IMR-90 (cell line): ENCODE results near the gene UCHL5. TPM values are rescaled to one million over a fixed set of nuclear protein-coding genes. Genes with fewer than 3 reads are reported as not detected.

Source experiments
- ATAC-seq: fragments of 200-7000 bp; cut with Tn5 transposase; 2 replicates; pipeline ENCODE4 v1.9.1; 2020; ENCODE audit warnings: low read depth, mild to moderate bottlenecking, moderate library complexity
- BruUV-seq: library from RNA; stranded (reverse); fragments of 400-500 nt; replicated peaks from 2 replicates; lab custom pipeline; 2021; lab: Mats Ljungman, UMichigan
- CTCF ChIA-PET: fragments of 300-600 bp; formaldehyde crosslinking; extraction: SDS; loops from one replicate; lab custom pipeline; 2021; ENCODE audit warnings: antibody characterized with exemption; lab: Yijun Ruan, JAX
- POLR2A ChIA-PET: fragments of 300-600 bp; sonication (Branson Sonifier 250); formaldehyde crosslinking; loops from one replicate; lab custom pipeline; 2022; ENCODE audit warnings: antibody characterized with exemption; ENCODE audit not compliant: unreplicated experiment; lab: Charles Lee
- DNase-seq: peaks from one replicate; pipeline ENCODE4 v3.0.0; 2013
- H2AFZ ChIP-seq: replicated peaks from 2 replicates; pipeline ENCODE3; 2013; ENCODE audit warnings: low read length, mild to moderate bottlenecking; ENCODE audit not compliant: poor library complexity
- H2AK5ac ChIP-seq: 2 replicates; pipeline ENCODE4 v1.6.1; 2013; ENCODE audit warnings: low read depth, low read length, inconsistent platforms
- H2AK9ac ChIP-seq: replicated peaks from 2 replicates; pipeline ENCODE3; 2013; ENCODE audit warnings: mild to moderate bottlenecking, low read depth, low read length, moderate library complexity; ENCODE audit not compliant: poor library complexity
- H2BK120ac ChIP-seq: 2 replicates; pipeline ENCODE4 v1.6.1; 2013; ENCODE audit warnings: low read depth, low read length, inconsistent platforms
- H2BK15ac ChIP-seq: 3 replicates; pipeline ENCODE4 v1.6.1; 2013; ENCODE audit warnings: low read depth, low read length, inconsistent platforms
- H2BK20ac ChIP-seq: 2 replicates; pipeline ENCODE4 v1.6.1; 2013; ENCODE audit warnings: low read depth, mild to moderate bottlenecking, inconsistent platforms, low read length, moderate library complexity
- H2BK5ac ChIP-seq: 2 replicates; pipeline ENCODE4 v1.6.1; 2013; ENCODE audit warnings: mild to moderate bottlenecking, low read depth, low read length, inconsistent platforms; ENCODE audit not compliant: poor library complexity, severe bottlenecking
- H3K14ac ChIP-seq: replicated peaks from 2 replicates; pipeline ENCODE4 v1.6.1; 2013; ENCODE audit warnings: low read depth, low read length, inconsistent platforms
- H3K18ac ChIP-seq: 2 replicates; pipeline ENCODE4 v1.6.1; 2013; ENCODE audit warnings: low read depth, low read length, control low read depth
- H3K23ac ChIP-seq: 2 replicates; pipeline ENCODE4 v1.6.1; 2013; ENCODE audit warnings: low read depth, low read length, inconsistent platforms
- H3K27ac ChIP-seq: 2 replicates; pipeline ENCODE4 v1.5.1; 2013; ENCODE audit warnings: mild to moderate bottlenecking, control low read depth, low read length; ENCODE audit not compliant: insufficient read depth
- H3K27me3 ChIP-seq: 2 replicates; pipeline ENCODE4 v1.6.1; 2013; ENCODE audit warnings: low read length; ENCODE audit not compliant: control insufficient read depth, insufficient read depth
- H3K36me3 ChIP-seq: 2 replicates; pipeline ENCODE4 v1.6.1; 2013; ENCODE audit warnings: low read length, mixed read lengths; ENCODE audit not compliant: control insufficient read depth, insufficient read depth
- H3K4ac ChIP-seq: 2 replicates; pipeline ENCODE4 v1.6.1; 2013; ENCODE audit warnings: low read depth, low read length, inconsistent platforms
- H3K4me1 ChIP-seq: 2 replicates; pipeline ENCODE4 v1.6.1; 2013; ENCODE audit warnings: low read length, mixed read lengths; ENCODE audit not compliant: control insufficient read depth, insufficient read depth
- H3K4me2 ChIP-seq: 2 replicates; pipeline ENCODE4 v1.6.1; 2013; ENCODE audit warnings: low read depth, mild to moderate bottlenecking, control low read depth, low read length, moderate library complexity
- H3K4me3 ChIP-seq: 2 replicates; pipeline ENCODE4 v1.5.1; 2013; ENCODE audit warnings: low read depth, mild to moderate bottlenecking, control low read depth, low read length, moderate library complexity; ENCODE audit not compliant: insufficient read depth
- H3K56ac ChIP-seq: 2 replicates; pipeline ENCODE4 v1.6.1; 2013; ENCODE audit warnings: low read length, inconsistent platforms; ENCODE audit not compliant: insufficient read depth; ENCODE audit errors: extremely low read depth
- H3K79me1 ChIP-seq, 2 experiments: 2 replicates each; pipeline ENCODE4 v1.6.1; 2013; ENCODE audit warnings: low read length in 2 of 2, inconsistent platforms in 1 of 2, low read depth in 1 of 2
- H3K9ac ChIP-seq: 2 replicates; pipeline ENCODE4 v1.6.1; 2013; ENCODE audit warnings: low read depth, low read length, control low read depth
- H3K9me1 ChIP-seq: 2 replicates; pipeline ENCODE4 v1.6.1; 2013; ENCODE audit warnings: low read length, inconsistent platforms; ENCODE audit not compliant: insufficient read depth
- H3K9me3 ChIP-seq: 2 replicates; pipeline ENCODE4 v1.6.1; 2013; ENCODE audit warnings: low read length; ENCODE audit not compliant: control insufficient read depth, insufficient read depth
- H4K20me1 ChIP-seq: 2 replicates; pipeline ENCODE4 v1.6.1; 2013; ENCODE audit warnings: low read length, inconsistent platforms; ENCODE audit not compliant: insufficient read depth
- H4K5ac ChIP-seq: 2 replicates; pipeline ENCODE4 v1.6.1; 2013; ENCODE audit warnings: mild to moderate bottlenecking, low read depth, low read length, control low read depth
- H4K8ac ChIP-seq, 2 experiments: 2 replicates each; pipeline ENCODE4 v1.6.1; 2013; ENCODE audit warnings: low read depth in 2 of 2, low read length in 2 of 2, control low read depth in 1 of 2, inconsistent platforms in 1 of 2
- H4K91ac ChIP-seq: 2 replicates; pipeline ENCODE4 v1.6.1; 2013; ENCODE audit warnings: low read depth, low read length, inconsistent platforms; ENCODE audit not compliant: insufficient read depth
- BHLHE40 ChIP-seq: fragments of 150-350 bp; IDR thresholded peaks from 2 replicates; pipeline ENCODE4 v1.6.1; 2016; ENCODE audit warnings: mild to moderate bottlenecking, low read depth, low read length
- FOS ChIP-seq: fragments of 150-350 bp; IDR thresholded peaks from 2 replicates; pipeline ENCODE4 v1.6.1; 2016; ENCODE audit warnings: low read depth, low read length
- MXI1 ChIP-seq: IDR thresholded peaks from 2 replicates; pipeline ENCODE4 v1.6.1; 2012; ENCODE audit warnings: low read depth, mild to moderate bottlenecking, low read length, moderate library complexity, borderline replicate concordance
- NFE2L2 ChIP-seq: fragments of 150-350 bp; IDR thresholded peaks from 2 replicates; pipeline ENCODE4 v1.6.1; 2016; ENCODE audit warnings: low read depth, mild to moderate bottlenecking, low read length
- RAD21 ChIP-seq: IDR thresholded peaks from 2 replicates; pipeline ENCODE4 v1.6.1; 2012; ENCODE audit warnings: low read length, improper control_type of control experiment
- RCOR1 ChIP-seq: IDR thresholded peaks from 2 replicates; pipeline ENCODE4 v1.6.1; 2012; ENCODE audit warnings: mild to moderate bottlenecking, low read length, improper control_type of control experiment; ENCODE audit not compliant: insufficient replicate concordance
- RFX5 ChIP-seq: IDR thresholded peaks from 2 replicates; pipeline ENCODE4 v1.8.0; 2012; ENCODE audit warnings: low read depth, mild to moderate bottlenecking, low read length, moderate library complexity
- WGBS, 2 experiments: methylation state at CpG; one replicate each; pipeline versions ENCODE4 v1.1.5 to v1.1.7; 2013; ENCODE audit warnings: missing lambda C conversion rate in 2 of 2; ENCODE audit not compliant: insufficient read length in 1 of 2; ENCODE audit errors: extremely low coverage in 2 of 2; 5-methylcytosine and 5-hydroxymethylcytosine counted together
- dilution Hi-C: fragments of 300-500 bp; cut with HindIII; formaldehyde crosslinking; loops from one replicate; pipeline ENCODE4 v1.14.3; 2018; ENCODE audit warnings: low sequenced_read_pairs; ENCODE audit not compliant: unreplicated experiment
- in situ Hi-C: fragments of 300-500 bp; cut with MboI; formaldehyde crosslinking; loops from 3 replicates; pipeline ENCODE4 v1.14.3; 2019; ENCODE audit warnings: low sequenced_read_pairs, inconsistent platforms, mixed read lengths
- intact Hi-C: fragments of 100-400 bp; cut with micrococcal nuclease; formaldehyde crosslinking; loops from 2 replicates; pipeline ENCODE4 v1.10.0; 2022
- polyA plus RNA-seq, 3 experiments: library from polyadenylated mRNA; depleted of rRNA; stranded (reverse); fragments of >200 nt; gene quantifications; 2 replicates each; pipeline ENCODE4 v1.2.3, GENCODE V29; 2012; ENCODE audit warnings: low replicate concordance in 1 of 3
- total RNA-seq: library from RNA; depleted of rRNA; stranded (reverse); fragments of >200 nt; gene quantifications from 2 replicates; pipeline ENCODE4 v1.2.3, GENCODE V29; 2012
- TF ChIP-seq, protein P1 (sequence below): conservative IDR thresholded peaks from 2 replicates; pipeline ENCODE4 v1.5.1; 2012; ENCODE audit warnings: mild to moderate bottlenecking, low read depth, low read length, improper control_type of control experiment
- TF ChIP-seq, protein P2 (sequence below): fragments of 150-350 bp; IDR thresholded peaks from 2 replicates; pipeline ENCODE4 v1.6.1; 2016; ENCODE audit warnings: low read depth, mild to moderate bottlenecking, low read length, moderate library complexity, borderline replicate concordance
- TF ChIP-seq, protein P3 (sequence below): fragments of 150-350 bp; IDR thresholded peaks from 2 replicates; pipeline ENCODE4 v1.6.1; 2017; ENCODE audit warnings: mild to moderate bottlenecking, antibody characterized with exemption, low read length, low read depth

The UCHL5 gene
- total and polyA plus RNA-seq, 2 of the 4 experiments (the other 2 are of a cell fraction), result 12.9 to 18.4 TPM

DNA sequence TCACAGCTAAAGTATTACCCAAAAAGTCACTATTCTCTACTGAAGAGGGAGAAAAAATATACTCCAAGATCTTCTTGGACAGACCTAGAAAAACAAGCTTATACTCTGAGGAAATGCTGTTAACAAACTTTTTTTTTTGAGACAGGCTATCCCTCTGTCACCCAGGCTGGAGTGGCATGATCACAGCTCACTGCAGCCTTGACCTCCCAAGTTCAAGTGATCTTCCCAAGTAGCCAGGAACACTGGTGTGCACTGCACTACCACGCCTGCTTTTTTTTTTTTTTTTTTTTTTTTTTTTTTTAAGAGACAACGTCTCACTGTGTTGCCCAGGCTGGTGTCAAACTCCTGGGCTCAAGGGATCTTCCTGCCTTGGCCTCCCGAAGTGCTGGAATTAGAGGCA lies 28.7 kb upstream of the UCHL5 start:
- Histone ChIP-seq H2AK5ac (no peak overlapping the region), H3K79me1 (no peaks in the 10 kb centered on the region), H3K27ac (no peak overlapping the region), H2AFZ (no peak overlapping the region), H3K36me3 (peaks cover 20% of the 10 kb centered on the region), H3K56ac (no peak overlapping the region), H3K4me2 (no peak overlapping the region), H3K9me1 (no peaks in the 10 kb centered on the region), H3K18ac (no peak overlapping the region), H4K20me1 (no peaks in the 10 kb centered on the region), H4K8ac (no peak overlapping the region), H3K9me3 (no peaks in the 10 kb centered on the region), H3K4me1 (no peaks in the 10 kb centered on the region), H3K9ac (no peak overlapping the region), H4K91ac (no peak overlapping the region), H4K5ac (no peak overlapping the region), H2BK5ac (no peak overlapping the region), H2BK20ac (no peak overlapping the region), H2BK15ac (no peak overlapping the region), H3K4me3 (no peak overlapping the region), H2AK9ac (no peak overlapping the region), H3K4ac (no peak overlapping the region), H3K27me3 (no peaks in the 10 kb centered on the region), H3K23ac (no peak overlapping the region), H2BK120ac (no peak overlapping the region), H3K14ac (no peak overlapping the region)
- ATAC-seq (no peak), DNase-seq (no peak)
- intact Hi-C loops, result no loop called here
- CTCF ChIA-PET, result no interaction called here
- dilution Hi-C loops, result no loop called here
- no TSS peak for BruUV-seq
- POLR2A ChIA-PET, result no interaction called here
- TF ChIP-seq, protein P1, sequence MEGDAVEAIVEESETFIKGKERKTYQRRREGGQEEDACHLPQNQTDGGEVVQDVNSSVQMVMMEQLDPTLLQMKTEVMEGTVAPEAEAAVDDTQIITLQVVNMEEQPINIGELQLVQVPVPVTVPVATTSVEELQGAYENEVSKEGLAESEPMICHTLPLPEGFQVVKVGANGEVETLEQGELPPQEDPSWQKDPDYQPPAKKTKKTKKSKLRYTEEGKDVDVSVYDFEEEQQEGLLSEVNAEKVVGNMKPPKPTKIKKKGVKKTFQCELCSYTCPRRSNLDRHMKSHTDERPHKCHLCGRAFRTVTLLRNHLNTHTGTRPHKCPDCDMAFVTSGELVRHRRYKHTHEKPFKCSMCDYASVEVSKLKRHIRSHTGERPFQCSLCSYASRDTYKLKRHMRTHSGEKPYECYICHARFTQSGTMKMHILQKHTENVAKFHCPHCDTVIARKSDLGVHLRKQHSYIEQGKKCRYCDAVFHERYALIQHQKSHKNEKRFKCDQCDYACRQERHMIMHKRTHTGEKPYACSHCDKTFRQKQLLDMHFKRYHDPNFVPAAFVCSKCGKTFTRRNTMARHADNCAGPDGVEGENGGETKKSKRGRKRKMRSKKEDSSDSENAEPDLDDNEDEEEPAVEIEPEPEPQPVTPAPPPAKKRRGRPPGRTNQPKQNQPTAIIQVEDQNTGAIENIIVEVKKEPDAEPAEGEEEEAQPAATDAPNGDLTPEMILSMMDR, result no peak
- no peak for TF ChIP-seq RCOR1
- TF ChIP-seq, protein P2, sequence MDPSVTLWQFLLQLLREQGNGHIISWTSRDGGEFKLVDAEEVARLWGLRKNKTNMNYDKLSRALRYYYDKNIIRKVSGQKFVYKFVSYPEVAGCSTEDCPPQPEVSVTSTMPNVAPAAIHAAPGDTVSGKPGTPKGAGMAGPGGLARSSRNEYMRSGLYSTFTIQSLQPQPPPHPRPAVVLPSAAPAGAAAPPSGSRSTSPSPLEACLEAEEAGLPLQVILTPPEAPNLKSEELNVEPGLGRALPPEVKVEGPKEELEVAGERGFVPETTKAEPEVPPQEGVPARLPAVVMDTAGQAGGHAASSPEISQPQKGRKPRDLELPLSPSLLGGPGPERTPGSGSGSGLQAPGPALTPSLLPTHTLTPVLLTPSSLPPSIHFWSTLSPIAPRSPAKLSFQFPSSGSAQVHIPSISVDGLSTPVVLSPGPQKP, result no peak
- TF ChIP-seq BHLHE40, result no peak
- TF ChIP-seq, protein P3, sequence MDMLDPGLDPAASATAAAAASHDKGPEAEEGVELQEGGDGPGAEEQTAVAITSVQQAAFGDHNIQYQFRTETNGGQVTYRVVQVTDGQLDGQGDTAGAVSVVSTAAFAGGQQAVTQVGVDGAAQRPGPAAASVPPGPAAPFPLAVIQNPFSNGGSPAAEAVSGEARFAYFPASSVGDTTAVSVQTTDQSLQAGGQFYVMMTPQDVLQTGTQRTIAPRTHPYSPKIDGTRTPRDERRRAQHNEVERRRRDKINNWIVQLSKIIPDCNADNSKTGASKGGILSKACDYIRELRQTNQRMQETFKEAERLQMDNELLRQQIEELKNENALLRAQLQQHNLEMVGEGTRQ, result no peak
- TF ChIP-seq FOS, result no peak
- no peak for TF ChIP-seq NFE2L2
- no peak for TF ChIP-seq MXI1
- no peak for TF ChIP-seq RAD21
- TF ChIP-seq RFX5, result no peak
- in situ Hi-C loops, result no loop called here
- WGBS, 2 experiments, result no CpG with 5 or more reads among the region's 3 CpGs
